NCI-H2171 treated with DMSO at 0.1 percent for 48 hours (cell line): ENCODE data around the gene RORB.

Experiments
- DNase-seq: peaks from one replicate; lab custom pipeline; 2025; lab: John Stamatoyannopoulos, UW

RORB gene

DNA sequence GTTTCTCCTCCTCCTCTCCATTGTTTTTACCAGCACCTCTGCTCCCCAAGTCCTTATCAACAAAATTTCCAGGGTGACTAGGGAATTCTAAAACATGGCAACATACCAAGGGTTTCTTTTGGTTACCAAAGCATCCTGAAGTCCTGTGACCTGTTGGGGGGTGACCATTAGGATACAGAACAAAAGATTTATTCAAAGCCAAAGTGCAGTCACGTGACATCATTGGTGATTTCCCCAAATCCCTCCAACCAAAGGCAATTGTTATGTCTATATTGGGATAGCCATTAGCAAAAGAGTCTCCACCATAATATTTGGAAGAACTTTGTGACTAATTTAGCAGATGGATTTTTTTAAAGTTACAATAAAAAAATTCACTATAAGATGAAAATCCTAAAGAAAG, 222.2 kb downstream of the RORB start:
- DNase-seq: no peak

GRCh38 chr9:74721696-74722660, 224.8 kb downstream of the RORB start:
- DNase-seq: no peak

GRCh38 chr9:74724317-74724716, 227.2 kb downstream of the RORB start:
- DNase-seq: no peak

GRCh38 chr9:74726581-74726980, 229.4 kb downstream of the RORB start:
- DNase-seq: no peak

DNA sequence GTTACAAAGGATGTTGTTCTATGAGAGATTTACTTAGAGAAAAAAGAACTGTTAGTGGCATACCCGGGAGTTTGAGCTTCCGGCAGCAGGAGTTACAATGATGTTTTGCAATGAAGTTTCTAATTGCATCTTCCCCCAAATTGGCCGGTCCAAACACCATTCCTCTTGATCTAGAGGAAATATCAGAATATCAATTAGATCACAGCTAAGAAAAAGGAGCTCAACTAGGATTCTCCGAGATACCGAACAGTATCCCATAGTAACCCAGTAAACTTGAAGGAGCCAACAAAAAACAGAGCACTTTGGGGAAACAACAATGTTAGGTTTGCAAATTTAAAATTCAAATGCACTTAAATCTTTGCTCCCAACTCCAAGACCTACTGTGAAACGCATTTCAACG, 231.0 kb downstream of the RORB start:
- DNase-seq: no peak

DNA sequence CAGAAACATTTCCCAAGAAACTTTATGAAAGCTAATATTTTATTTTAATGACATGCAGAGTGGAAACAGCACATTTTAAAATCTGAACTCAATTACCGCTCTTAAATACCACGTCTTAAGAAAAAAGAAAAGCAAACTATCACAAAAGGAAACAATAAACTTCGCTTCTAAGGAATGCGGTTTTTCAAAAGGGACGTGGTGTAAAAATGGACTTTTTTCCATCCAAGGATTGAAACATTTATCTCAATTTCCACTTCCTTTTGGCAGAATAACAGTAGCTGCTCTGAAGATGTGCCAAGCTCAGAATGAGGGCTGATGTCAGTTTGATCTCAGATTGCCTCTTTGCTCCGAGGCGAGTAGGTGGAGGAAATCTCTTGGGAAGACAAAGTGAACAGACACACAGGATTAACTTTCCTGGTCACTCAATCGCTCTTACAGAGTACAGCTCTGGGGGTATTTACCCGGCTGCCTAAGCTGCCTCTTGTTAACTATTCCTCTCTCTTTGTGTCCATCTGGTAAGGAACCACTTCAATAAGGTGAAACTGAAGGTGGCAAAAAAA, 232.1 kb downstream of the RORB start:
- no peak for DNase-seq

DNA sequence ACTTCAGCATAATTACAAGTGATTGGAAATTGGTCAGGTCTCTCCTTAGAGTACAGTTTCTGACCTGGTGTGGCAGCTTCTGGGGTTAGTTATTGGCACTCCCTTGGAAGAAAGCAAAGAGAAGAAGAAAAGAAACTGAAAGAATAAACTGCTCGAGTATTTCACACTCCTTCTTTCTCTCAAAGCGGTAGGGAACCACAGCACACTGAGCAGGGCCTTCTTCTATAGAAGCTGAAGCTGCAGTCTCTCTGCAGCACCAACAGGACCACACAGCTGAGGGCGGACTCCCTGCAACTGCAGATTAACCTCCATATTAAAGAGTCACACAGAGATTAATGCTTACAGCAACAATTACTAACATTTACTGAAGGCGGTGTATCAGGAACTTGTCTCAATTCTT, 238.6 kb downstream of the RORB start:
- DNase-seq: no peak

- DNase-seq: no peak
Observed at GRCh38 chr9:74736646-74737045, 239.5 kb downstream of the RORB start.

DNA sequence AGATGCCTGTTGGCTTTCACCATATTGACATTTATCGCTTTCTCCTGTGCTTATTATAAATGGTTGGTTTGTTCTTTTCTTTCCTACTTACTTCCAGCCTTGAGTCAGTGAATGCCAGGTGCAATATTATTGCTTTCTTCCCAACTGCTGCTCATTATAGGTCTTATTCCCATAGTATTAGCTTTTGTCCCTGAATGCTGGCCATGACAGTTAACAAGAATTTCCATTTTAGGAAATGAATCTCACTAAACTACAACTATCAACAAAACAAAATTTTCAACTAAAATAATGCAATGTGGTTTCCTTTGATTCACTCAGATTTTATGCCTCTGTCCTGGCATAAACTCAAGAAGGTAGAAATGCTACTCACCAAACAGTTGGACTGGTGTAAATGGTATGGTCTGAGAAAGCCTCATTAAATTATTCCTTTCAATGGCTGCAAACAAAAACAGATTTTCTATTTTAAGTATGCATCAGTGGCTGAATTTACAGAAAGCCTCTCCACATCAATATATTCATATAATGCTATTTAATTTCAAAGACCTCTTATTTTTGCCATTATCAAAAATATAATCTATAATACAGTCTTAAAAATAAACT, 245.2 kb downstream of the RORB start:
- DNase-seq: no peak
